ENCODE data around the gene GABRB1.

DNA sequence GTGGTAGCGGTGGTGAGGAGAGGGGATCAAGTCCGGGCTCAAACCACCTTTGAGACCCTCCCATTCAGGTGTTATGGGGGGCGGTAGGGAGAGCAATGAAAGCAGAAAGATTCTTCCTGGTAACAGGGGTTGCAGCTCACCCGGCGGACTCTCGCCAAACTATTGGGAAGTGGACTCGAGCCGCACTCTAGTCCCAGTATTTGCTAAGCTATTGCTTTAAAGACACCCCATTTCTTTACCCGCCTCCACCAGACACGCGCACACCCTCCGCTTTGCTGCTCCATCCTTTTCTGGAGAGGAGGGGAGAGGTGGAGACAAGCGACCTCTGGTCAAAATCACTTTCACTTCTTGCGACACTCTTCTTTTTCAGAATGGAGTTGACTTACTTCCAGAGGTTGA is 37.4 kb upstream of the GABRB1 start:
- TF ChIP-seq POLR2A (IDR thresholded peaks at IDR 0.05; ENCODE audit: low read depth) (no peak), POLR2AphosphoS5 (IDR thresholded peaks at IDR 0.05) (no peak), EP300 (IDR thresholded peaks at IDR 0.05) (no peak)
- TF ChIP-seq, protein P1, sequence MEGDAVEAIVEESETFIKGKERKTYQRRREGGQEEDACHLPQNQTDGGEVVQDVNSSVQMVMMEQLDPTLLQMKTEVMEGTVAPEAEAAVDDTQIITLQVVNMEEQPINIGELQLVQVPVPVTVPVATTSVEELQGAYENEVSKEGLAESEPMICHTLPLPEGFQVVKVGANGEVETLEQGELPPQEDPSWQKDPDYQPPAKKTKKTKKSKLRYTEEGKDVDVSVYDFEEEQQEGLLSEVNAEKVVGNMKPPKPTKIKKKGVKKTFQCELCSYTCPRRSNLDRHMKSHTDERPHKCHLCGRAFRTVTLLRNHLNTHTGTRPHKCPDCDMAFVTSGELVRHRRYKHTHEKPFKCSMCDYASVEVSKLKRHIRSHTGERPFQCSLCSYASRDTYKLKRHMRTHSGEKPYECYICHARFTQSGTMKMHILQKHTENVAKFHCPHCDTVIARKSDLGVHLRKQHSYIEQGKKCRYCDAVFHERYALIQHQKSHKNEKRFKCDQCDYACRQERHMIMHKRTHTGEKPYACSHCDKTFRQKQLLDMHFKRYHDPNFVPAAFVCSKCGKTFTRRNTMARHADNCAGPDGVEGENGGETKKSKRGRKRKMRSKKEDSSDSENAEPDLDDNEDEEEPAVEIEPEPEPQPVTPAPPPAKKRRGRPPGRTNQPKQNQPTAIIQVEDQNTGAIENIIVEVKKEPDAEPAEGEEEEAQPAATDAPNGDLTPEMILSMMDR (IDR thresholded peaks at IDR 0.05), result no peak
